GM19025 (cell line): ENCODE measurements around the gene ZFP90.

ENCODE experiments used
- ATAC-seq: cut with Tn5 transposase; IDR thresholded peaks from one replicate; pipeline ENCODE4 v1.9.1; 2021; ENCODE audit warnings: mild to moderate bottlenecking, low read depth, moderate library complexity; ENCODE audit not compliant: unreplicated experiment

The ZFP90 gene

DNA sequence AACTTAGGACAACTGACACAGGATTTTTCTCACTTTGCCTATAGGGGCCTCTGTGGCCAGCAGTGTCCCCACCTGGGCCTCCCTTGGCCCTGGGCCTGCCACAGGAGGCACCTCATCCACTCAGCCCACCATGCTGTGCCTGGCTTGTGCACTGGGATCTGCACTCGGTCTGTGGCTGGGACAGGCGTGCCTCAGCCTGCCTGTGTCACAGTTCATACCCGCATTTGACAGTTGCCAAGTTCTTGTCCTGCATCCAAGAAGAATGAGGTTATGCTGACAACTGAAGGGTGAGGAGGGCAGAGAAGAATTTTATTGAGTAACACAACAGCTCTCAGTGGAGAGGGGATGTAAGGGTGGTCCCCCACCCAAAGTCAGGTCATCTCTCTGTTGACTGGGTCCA lies 36.0 kb downstream of the ZFP90 start:
- ATAC-seq = no peak

DNA sequence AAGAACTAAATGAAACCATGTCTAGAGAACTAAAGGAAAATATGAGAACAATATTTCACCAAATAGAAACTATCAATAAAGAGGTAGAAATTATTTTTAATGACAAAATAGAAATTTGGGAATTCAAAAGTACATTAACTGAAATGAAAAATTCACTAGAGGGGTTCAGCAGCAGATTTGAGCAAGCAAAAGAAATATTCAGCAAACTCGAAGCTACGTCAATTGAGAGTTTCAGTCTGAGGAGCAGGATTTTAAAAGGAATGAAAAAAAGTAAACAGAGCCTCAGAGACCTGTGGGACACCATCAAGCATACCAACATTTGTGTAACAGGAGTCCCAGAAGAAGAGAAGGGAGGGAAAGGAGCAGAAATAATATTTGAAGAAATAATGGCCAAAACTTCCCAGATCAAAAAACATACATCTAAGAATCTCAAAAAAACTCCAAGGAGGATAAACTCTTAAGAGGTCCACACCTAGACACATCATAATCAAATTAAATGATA lies 38.3 kb downstream of the ZFP90 start:
- no peak for ATAC-seq

DNA sequence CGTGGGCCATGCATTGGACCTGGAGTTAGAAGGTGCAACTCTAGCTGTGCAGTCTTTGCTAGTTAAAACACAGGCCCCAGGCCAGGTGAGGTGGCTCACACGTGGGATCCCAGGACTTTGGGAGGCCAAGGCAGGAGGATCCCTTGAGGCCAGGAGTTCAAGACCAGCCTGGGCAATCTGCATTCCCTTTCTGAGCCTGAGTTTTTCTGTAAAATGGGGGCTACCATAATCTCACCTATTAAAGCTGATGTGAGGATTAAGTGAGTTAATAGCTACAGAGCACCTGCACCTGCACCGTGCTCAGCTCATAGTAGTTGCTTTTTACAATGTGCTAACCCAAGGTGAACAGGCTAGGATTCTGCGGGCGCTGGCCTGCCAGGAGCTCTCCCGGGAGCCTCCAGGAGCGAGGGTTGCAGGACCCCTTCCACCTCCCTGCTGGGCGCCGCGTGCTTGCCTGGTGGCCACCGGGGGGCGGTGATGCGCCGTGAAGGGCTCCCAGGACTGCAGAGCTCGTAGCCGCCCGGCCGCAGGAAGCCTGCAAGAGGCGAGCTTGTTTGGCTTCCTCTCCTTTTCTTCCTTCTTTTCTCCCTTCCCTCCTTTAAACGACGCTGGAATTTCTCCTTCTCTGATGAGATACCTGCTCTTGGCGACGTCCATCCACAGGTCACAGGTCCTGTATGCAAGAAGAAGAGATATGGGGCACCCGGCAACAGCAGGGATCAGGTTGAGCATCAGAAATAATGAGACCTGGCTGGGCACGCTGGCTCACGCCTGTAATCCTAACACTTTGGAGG lies 51.3 kb downstream of the ZFP90 start:
- no peak for ATAC-seq

DNA sequence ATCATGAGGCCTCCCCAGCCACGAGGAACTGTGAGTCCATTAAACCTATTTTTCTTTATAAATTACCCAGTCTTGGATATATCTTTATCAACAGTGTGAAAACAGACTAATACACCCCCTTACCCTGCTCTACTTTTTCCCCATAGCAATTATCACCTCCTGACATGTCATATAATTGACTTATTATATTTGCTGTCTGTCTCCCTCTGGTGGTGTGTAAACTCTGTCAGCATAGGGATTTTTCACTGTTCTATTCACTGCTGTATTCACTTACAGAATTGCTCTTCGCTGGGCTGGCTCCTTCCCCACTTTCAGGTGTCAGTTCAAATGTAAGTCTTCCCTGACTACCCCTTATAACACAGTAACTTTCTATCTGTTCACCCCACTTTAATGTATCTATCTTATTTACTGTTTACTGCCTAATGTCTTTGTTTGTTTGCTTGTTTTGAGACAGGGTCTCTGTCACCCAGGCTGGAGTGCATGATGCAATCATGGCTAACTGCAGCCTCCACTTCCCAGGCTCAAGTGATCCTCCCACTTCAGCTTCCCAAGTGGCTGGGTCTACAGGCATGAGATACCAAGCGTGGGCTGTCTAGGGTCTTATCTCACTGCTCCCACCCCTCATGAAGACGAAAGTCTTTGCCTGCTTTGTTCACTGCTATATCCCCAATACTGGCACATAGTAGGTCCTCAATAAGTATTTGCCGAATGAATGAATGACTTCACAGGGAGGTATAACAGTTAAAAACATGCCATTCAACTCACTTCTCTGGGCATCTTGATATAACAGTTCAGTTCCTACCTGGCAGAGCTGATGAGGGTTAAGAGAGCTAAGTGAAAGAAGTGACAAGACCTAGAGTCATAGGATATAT lies 53.6 kb downstream of the ZFP90 start:
- ATAC-seq = no peak

DNA sequence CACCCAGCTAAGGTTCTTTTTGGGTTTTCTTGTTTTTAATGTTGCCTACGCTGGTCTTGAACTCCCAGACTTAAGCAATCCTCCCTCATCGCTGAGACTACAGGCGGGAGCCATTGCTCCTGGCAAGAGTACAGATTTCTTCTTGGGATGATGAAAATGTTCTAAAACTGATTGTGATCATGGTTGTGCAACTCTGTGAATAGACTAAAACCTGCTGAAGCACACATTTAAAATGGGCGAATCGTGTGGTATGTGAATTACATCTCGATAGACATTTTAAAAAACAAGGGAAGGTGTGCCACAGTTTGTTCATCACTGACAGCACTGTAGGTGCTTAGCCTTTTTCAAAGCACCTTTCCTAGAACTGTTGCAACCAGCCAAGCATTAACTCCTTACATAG lies 57.2 kb downstream of the ZFP90 start:
- ATAC-seq = no peak

DNA sequence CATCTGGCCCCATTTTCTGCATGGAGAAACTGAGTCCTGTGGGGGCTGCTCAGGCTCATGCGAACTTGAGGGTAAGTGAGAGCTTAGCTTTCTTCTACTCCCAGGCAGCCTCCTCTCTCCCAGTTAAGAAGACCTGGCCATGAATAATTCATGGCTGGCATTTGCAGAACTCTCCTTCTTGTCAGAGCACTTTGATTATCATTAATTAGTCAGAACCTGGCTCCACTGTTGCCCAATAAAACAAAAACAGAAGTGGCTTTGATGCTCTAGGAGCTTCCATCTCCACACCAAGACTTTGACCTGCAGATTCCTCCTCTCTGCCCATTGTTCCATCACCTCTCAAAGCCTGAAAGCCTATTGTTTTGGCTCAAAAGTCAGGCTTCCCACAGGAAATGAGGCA lies 60.5 kb downstream of the ZFP90 start:
- no peak for ATAC-seq

DNA sequence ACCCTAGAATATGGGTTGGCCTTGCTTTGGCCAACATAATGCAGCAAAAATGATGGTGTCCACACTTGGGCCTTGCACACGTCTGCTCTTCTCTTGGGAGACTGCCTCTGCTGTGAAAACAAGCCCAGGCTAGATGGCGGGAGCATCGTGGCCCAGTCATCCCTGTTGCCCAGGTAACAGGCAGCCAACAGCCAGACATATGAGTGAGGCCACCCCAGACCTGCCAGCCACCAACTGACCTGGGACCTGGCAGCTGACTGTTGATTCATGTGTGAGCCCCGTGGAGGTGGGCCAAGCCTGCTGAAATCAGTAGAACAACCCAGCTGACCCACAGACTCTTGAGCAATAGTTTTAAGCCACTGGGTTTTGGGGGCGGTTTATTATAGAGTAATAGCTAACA lies 66.7 kb downstream of the ZFP90 start:
- ATAC-seq = no peak

DNA sequence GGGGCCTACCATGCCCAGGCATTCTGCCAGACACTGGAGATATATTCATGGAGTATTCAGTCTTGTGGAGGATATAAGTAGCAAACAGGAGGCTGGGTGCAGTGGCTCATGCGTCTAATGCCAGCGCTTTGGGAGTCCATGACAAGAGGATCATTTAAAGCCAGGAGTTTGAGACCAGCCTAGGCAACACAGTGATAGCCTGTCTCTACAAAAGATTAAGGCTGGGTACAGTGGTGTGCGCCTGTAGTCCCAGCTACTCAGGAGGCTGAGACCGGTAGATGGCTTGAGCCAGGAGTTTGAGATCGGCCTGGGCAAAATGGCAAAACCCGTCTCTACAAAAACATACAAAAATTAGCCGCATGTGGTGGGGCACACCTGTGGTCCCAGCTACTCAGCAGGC lies 68.4 kb downstream of the ZFP90 start:
- no peak for ATAC-seq

DNA sequence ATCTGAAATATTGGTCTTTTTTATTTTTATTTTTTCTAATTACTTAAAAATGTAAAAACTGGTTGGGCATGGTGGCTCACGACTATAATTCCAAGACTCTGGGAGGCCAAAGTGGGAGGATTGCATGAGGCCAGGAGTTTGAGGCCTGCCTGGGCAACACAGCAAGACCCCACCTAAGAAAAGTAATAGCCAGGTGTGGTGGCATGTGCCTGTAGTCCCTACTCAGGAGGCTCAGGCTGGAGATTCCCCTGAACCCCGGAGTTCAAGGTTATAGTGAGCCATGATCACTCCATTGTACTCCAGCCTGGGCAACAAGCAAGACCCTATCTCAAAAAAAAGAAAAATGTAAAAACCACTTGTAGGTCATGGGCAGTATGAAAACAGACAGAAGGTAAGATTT lies 69.2 kb downstream of the ZFP90 start:
- no peak for ATAC-seq

DNA sequence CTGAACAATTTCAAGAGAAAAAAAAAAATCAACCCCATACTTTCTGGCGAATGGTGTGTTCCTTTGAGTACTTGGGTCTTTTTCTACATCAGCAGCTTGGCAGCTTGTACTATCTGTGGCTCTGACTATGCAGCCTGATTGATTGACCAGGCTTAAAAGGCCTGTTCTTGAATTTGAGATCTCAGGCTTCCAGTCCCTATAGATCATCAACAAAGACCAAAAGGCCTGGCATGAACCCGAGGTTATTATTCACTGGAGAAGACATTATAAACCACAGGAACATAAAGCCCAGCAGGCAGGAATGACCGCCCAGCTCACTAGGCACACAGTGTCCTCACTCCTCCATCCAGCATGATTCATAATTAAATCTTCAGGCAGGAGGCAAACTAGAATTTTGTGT lies 73.9 kb downstream of the ZFP90 start:
- ATAC-seq = no peak

DNA sequence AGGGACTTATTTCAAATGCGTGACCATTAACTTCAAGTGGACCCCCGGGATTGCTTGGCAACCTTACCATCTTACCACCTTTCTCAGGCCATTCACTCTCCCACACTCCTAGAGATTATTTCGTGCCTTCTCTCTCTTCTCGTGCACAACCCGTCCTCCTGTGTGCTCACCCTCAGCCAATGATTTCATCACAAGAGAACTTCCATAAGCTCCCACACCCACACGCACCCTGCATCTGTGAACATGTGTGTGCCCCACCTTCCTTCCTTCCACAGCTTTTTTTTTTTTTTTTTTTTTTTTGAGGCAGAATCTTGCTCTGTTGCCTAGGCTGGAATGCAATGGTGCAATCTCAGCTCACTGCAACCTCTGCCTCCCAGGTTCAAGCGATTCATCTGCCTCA lies 78.6 kb downstream of the ZFP90 start:
- ATAC-seq = no peak
